Spleen (tissue), 11 donors: ENCODE measurements around the gene MYL5. TPM values are rescaled to one million over a fixed set of nuclear protein-coding genes. Genes with fewer than 3 reads are reported as not detected.

Source experiments
- DNase-seq: peaks from one replicate; pipeline ENCODE4 v3.0.0-alpha.2; 2020
- H3K27ac ChIP-seq, 8 donors: fragments of 200-600 bp; sonication (generic) in 7 of 8; 1 replicate in 4 of 8; 2 replicates in 4 of 8; pipeline versions ENCODE4 v1.5.0 to v1.8.0; 2016 to 2021; ENCODE audit warnings: inconsistent platforms in 4 of 8, mild to moderate bottlenecking in 4 of 8, moderate library complexity in 1 of 8
- H3K27me3 ChIP-seq, 7 donors: fragments of 200-600 bp; sonication (generic) in 6 of 7; replicated peaks in 1 of 7; 1 replicate in 4 of 7; 2 replicates in 3 of 7; pipeline versions ENCODE4 v1.5.0 to v1.8.0; 2016 to 2021; ENCODE audit warnings: inconsistent platforms in 3 of 7, mild to moderate bottlenecking in 1 of 7
- H3K36me3 ChIP-seq, 6 donors: fragments of 200-600 bp; sonication (generic) in 5 of 6; 1 replicate in 4 of 6; 2 replicates in 2 of 6; pipeline versions ENCODE4 v1.5.0 to v1.8.0; 2016 to 2021; ENCODE audit warnings: inconsistent platforms in 2 of 6
- H3K4me1 ChIP-seq, 6 donors: fragments of 200-600 bp; sonication (generic) in 5 of 6; 1 replicate in 3 of 6; 2 replicates in 3 of 6; pipeline versions ENCODE4 v1.5.0 to v1.8.0; 2016 to 2021; ENCODE audit warnings: inconsistent platforms in 3 of 6
- H3K4me3 ChIP-seq, 8 donors: fragments of 200-600 bp; sonication (generic) in 7 of 8; 1 replicate in 4 of 8; 2 replicates in 4 of 8; pipeline versions ENCODE4 v1.5.0 to v1.8.0; 2016 to 2021; ENCODE audit warnings: inconsistent platforms in 4 of 8, mild to moderate bottlenecking in 4 of 8, moderate library complexity in 2 of 8
- H3K9me3 ChIP-seq, 8 donors: fragments of 200-600 bp; sonication (generic) in 7 of 8; 1 replicate in 4 of 8; 2 replicates in 4 of 8; pipeline versions ENCODE4 v1.5.0 to v1.8.0; 2016 to 2021; ENCODE audit warnings: inconsistent platforms in 4 of 8
- CTCF ChIP-seq, 11 experiments: fragments of 200-600 bp in 7 of 11; fragments of 450-650 bp in 4 of 11; sonication (generic) in 4 of 11; IDR thresholded peaks in 8 of 11; conservative IDR thresholded peaks in 3 of 11; 1 replicate in 7 of 11; 2 replicates in 4 of 11; pipeline versions ENCODE4 v1.4.0 to v1.8.0; 2016 to 2021; ENCODE audit warnings: antibody characterized with exemption in 11 of 11, inconsistent platforms in 4 of 11, mild to moderate bottlenecking in 1 of 11
- POLR2A ChIP-seq, 3 donors: fragments of 450-650 bp; IDR thresholded peaks; one replicate each; pipeline ENCODE4 v1.5.1; 2017; ENCODE audit warnings: antibody characterized with exemption in 3 of 3, mild to moderate bottlenecking in 1 of 3
- POLR2AphosphoS5 ChIP-seq, 3 donors: sonication (generic); formaldehyde crosslinking; IDR thresholded peaks; one replicate each; pipeline ENCODE4 v1.5.1; 2017; ENCODE audit warnings: antibody characterized with exemption in 3 of 3
- WGBS, 5 donors: extraction: QIAGEN DNeasy Blood & Tissue Kit in 3 of 5; methylation state at CpG; one replicate each; pipeline versions ENCODE4 v1.1.5 to v1.1.7; 2013 to 2018; 5-methylcytosine and 5-hydroxymethylcytosine counted together
- intact Hi-C: fragments of 100-400 bp; cut with DNase I; formaldehyde crosslinking; loops from one replicate; pipeline ENCODE4 v1.15.0; 2023; ENCODE audit warnings: low total_unique reads
- polyA plus RNA-seq, 3 donors: library from polyadenylated mRNA; stranded (reverse); fragments of 200-250 nt; gene quantifications; one replicate each; pipeline ENCODE4 v1.2.1, GENCODE V29; 2013
- total RNA-seq, 7 donors: library from RNA; depleted of rRNA in 3 of 7; stranded (reverse); fragments of >200 nt in 3 of 7; fragmentation: NEBNext Ultra II Directional in 4 of 7; extraction: Animal tissue kit (Norgen Biotek cat#: 25700) in 4 of 7; gene quantifications; one replicate each; pipeline versions ENCODE4 v1.1.0 to v1.2.1, GENCODE V29; 2016 to 2021
- donor health status: healthy with polysubstance abuse.
- donor health status: DM: no; HTN: no; CAD: no; lungs with moderate emphysema.
- donor health status: DM: no; HTN: no; CAD: no.
- donor health status: Bipolar disorder and iron deficiency.
- donor health status: healthy.
- donor health status: DM: no; HTN: no; CAD: no.
- donor health status: DM: yes; HTN: yes; CAD: no.

The MYL5 gene
- total and polyA plus RNA-seq, 10 donors = 9.2 to 32.6 (median 19.2) TPM

- 68 to 85% (median 78%) methylated on average over 21 to 28 of the region's 28 CpGs for WGBS, 5 donors
- intact Hi-C loops = no loop called here
- TF ChIP-seq CTCF (IDR thresholded peaks at IDR 0.05 in 8 of 11, conservative IDR thresholded peaks at IDR 0.05 in 3 of 11) (no peak), POLR2A (IDR thresholded peaks at IDR 0.05) (no peak), POLR2AphosphoS5 (IDR thresholded peaks at IDR 0.05) (no peak)
- no peaks in the 10 kb centered on the region for H3K36me3 ChIP-seq
- peaks cover 0 to 61% (median 17%) of the 10 kb centered on the region in 7 donors for H3K27me3 ChIP-seq
- peak; percentile 53 for DNase-seq
- no peak overlapping the region for H3K4me3 ChIP-seq
- H3K9me3 ChIP-seq = peaks cover 0 to 10% (median 3%) of the 10 kb centered on the region in 8 donors
- no peaks in the 10 kb centered on the region for H3K4me1 ChIP-seq
- H3K27ac ChIP-seq = no peak overlapping the region
Measured at GRCh38 chr4:648579-649292, 25.6 kb upstream of the MYL5 start.

DNA sequence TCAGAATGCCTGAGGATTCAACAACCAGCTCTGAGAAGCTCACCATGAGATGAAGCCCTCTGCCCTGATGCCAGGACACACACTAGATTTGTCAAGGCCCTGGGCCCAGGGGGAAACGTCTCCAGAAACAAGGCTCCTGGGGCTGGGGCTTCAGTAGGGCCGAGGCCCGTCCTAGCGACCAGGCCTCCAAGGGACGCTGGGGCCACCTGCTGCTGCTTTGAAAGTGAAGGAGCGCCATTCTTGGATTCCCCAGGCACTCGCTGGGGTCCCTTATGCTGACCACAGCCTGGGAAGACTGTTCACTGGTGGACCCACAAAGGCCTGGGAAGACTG lies 25.1 kb upstream of the MYL5 start:
- peaks cover 0 to 61% (median 17%) of the 10 kb centered on the region in 7 donors for H3K27me3 ChIP-seq
- no peak for TF ChIP-seq POLR2A (IDR thresholded peaks at IDR 0.05)
- no peak for TF ChIP-seq POLR2AphosphoS5 (IDR thresholded peaks at IDR 0.05)
- TF ChIP-seq CTCF (IDR thresholded peaks at IDR 0.05 in 8 of 11, conservative IDR thresholded peaks at IDR 0.05 in 3 of 11) = no peak
- H3K36me3 ChIP-seq = no peaks in the 10 kb centered on the region
- DNase-seq = no peak
- peaks cover 0 to 5% (median 0%) of the 10 kb centered on the region in 8 donors for H3K9me3 ChIP-seq
- no peaks in the 10 kb centered on the region for H3K4me1 ChIP-seq
- intact Hi-C loops = no loop called here
- no peak overlapping the region for H3K4me3 ChIP-seq
- no peak overlapping the region for H3K27ac ChIP-seq
- 71 to 92% (median 90%) methylated on average over 2 to 7 of the region's 7 CpGs for WGBS, 5 donors

GRCh38 chr4:649751-650310 lies 24.5 kb upstream of the MYL5 start:
- Histone ChIP-seq H3K27ac (no peak overlapping the region), H3K36me3 (no peaks in the 10 kb centered on the region), H3K4me1 (no peaks in the 10 kb centered on the region), H3K4me3 (no peak overlapping the region), H3K27me3 (peaks cover 0 to 61% (median 17%) of the 10 kb centered on the region in 7 donors), H3K9me3 (no peaks in the 10 kb centered on the region)
- TF ChIP-seq POLR2A (IDR thresholded peaks at IDR 0.05) = no peak
- no peak for TF ChIP-seq CTCF (IDR thresholded peaks at IDR 0.05 in 8 of 11, conservative IDR thresholded peaks at IDR 0.05 in 3 of 11)
- no peak for TF ChIP-seq POLR2AphosphoS5 (IDR thresholded peaks at IDR 0.05)
- intact Hi-C loops = no loop called here
- 84 to 93% (median 88%) methylated on average over 7 to 13 of the region's 13 CpGs for WGBS, 5 donors
- peak; percentile 63 for DNase-seq

GRCh38 chr4:650461-650860 lies 23.9 kb upstream of the MYL5 start:
- Histone ChIP-seq H3K4me1 (no peaks in the 10 kb centered on the region), H3K27me3 (peaks cover 0 to 61% (median 17%) of the 10 kb centered on the region in 7 donors), H3K27ac (no peak overlapping the region), H3K4me3 (no peak overlapping the region), H3K9me3 (no peaks in the 10 kb centered on the region), H3K36me3 (no peaks in the 10 kb centered on the region)
- intact Hi-C loops = no loop called here
- WGBS, 5 donors = 65 to 84% (median 78%) methylated on average over 18 of the region's 18 CpGs
- TF ChIP-seq CTCF (IDR thresholded peaks at IDR 0.05 in 8 of 11, conservative IDR thresholded peaks at IDR 0.05 in 3 of 11) (no peak), POLR2A (IDR thresholded peaks at IDR 0.05) (no peak), POLR2AphosphoS5 (IDR thresholded peaks at IDR 0.05) (no peak)
- DNase-seq = peak; percentile 50
